ENCODE results near the gene DMAC2L.
"Not testable (repeated sequence)": the region's sequence is repeated elsewhere in the genome, so short reads cannot be mapped to it uniquely, and the experiment has no call there.

Gene DMAC2L

GRCh38 chr14:50331596-50331995 is 19.5 kb downstream of the DMAC2L start:
- DNase-seq: no peak

- DNase-seq: no peak
These were observed 20.9 kb downstream of the DMAC2L start for GRCh38 chr14:50333014-50333509.

- DNase-seq: no peak
These were observed 22.1 kb downstream of the DMAC2L start for GRCh38 chr14:50334211-50334610.

- no peak for DNase-seq
These were observed 23.3 kb downstream of the DMAC2L start for GRCh38 chr14:50335389-50335788.

- DNase-seq: no peak
These were observed 24.1 kb downstream of the DMAC2L start for GRCh38 chr14:50335989-50336824.

- DNase-seq: no peak
These were observed 26.5 kb downstream of the DMAC2L start for GRCh38 chr14:50338587-50338986.

GRCh38 chr14:50339178-50339804 is 27.2 kb downstream of the DMAC2L start:
- no peak for DNase-seq

GRCh38 chr14:50340045-50340444 is 27.9 kb downstream of the DMAC2L start:
- DNase-seq: no peak

- DNase-seq: no peak
These were observed 28.8 kb downstream of the DMAC2L start for GRCh38 chr14:50340963-50341362.

- DNase-seq: no peak
These were observed 30.3 kb downstream of the DMAC2L start for GRCh38 chr14:50342221-50343078.

GRCh38 chr14:50343434-50343833 is 31.3 kb downstream of the DMAC2L start:
- DNase-seq: no peak

GRCh38 chr14:50344116-50344775 is 32.1 kb downstream of the DMAC2L start:
- DNase-seq: no peak

- DNase-seq: no peak
These were observed 32.9 kb downstream of the DMAC2L start for GRCh38 chr14:50344876-50345563.

GRCh38 chr14:50345846-50346422 is 33.8 kb downstream of the DMAC2L start:
- no peak for DNase-seq

GRCh38 chr14:50347521-50347920 is 35.4 kb downstream of the DMAC2L start:
- DNase-seq: no peak

GRCh38 chr14:50348933-50349332 is 36.8 kb downstream of the DMAC2L start:
- no peak for DNase-seq

- no peak for DNase-seq
These were observed 38.9 kb downstream of the DMAC2L start for GRCh38 chr14:50350975-50351374.

- DNase-seq: no peak
These were observed 40.5 kb downstream of the DMAC2L start for GRCh38 chr14:50352584-50352983.

- DNase-seq: no peak
These were observed 41.0 kb downstream of the DMAC2L start for GRCh38 chr14:50353126-50353525.

GRCh38 chr14:50354527-50354926 is 42.4 kb downstream of the DMAC2L start:
- DNase-seq: no peak

- DNase-seq: no peak
These were observed 43.6 kb downstream of the DMAC2L start for GRCh38 chr14:50355692-50356091.

- not testable (repeated sequence) for DNase-seq
These were observed 44.2 kb downstream of the DMAC2L start for GRCh38 chr14:50356283-50356682.

All from NCI-H187 treated with DMSO at 0.1 percent for 48 hours (cell line).